Measurements from ENCODE around the gene GUCD1. TPM values are rescaled to one million over a fixed set of nuclear protein-coding genes. Genes with fewer than 3 reads are reported as not detected.

GUCD1 gene
- total and polyA plus RNA-seq, 2 of the 13 experiments (the other 11 are each of a cell fraction or from before 2014, with no cell fraction given), result 128 to 245 TPM

DNA sequence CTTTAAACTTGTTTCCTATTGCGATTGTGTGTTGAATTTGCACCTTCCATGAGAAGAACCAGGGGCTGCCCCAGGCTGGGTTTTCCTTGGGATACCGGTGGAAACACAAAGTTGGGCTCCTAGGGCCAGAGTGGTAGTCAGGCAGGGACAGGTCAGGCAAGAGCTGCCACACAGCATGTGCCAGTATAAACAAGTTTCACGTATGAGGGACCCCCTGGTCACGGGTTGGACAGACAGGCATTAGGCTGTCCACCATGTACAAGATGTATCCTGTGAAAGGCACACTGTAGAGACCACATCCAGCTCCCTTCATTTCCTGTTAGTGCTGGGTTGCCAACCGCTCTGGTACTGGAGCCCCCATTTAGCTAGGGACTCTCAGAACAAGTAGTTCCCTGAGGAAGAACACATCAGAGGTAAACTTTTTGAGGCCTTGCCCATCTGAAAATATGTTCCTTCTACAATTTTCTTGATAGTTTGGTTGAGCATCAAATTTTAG, 51.0 kb downstream of the GUCD1 start:
- Histone ChIP-seq H3K27me3 (ENCODE audit: control insufficient read depth in 1 of 2, insufficient read depth in 2 of 2, low read length in 2 of 2) (no peaks in the 10 kb centered on the region), H3K4me2 (ENCODE audit: low read depth, low read length) (no peak overlapping the region), H3K36me3 (replicated peaks in 1 of 2; ENCODE audit: control insufficient read depth in 1 of 2, insufficient read depth in 2 of 2, low read length in 2 of 2) (no peaks in the 10 kb centered on the region), H4K20me1 (ENCODE audit: insufficient read depth, low read length) (no peaks in the 10 kb centered on the region), H3K79me2 (ENCODE audit: insufficient read depth, low read length) (no peaks in the 10 kb centered on the region), H3K27ac (ENCODE audit: extremely low read length, insufficient read depth, low read length) (peak overlapping the region; percentile 99), H3K9me3 (ENCODE audit: low read length) (no peaks in the 10 kb centered on the region), H3K9ac (ENCODE audit: insufficient read depth, low read depth, low read length) (no peak overlapping the region), H3K4me3 (replicated peaks in 1 of 3; ENCODE audit: insufficient read depth in 1 of 3, low read depth in 2 of 3, low read length in 3 of 3) (no peak overlapping the region), H2AFZ (ENCODE audit: low read length) (no peak overlapping the region), H3K4me1 (ENCODE audit: insufficient read depth, low read length) (peaks cover 100% of the 10 kb centered on the region)
- FAIRE-seq (no peak), ATAC-seq (no peak), DNase-seq (ENCODE audit: low spot score) (no peak)
- ChIA-PET POLR2A (interaction anchor here (1.7 to 2.2 kb wide), 2 partner anchors 10 to 83 kb away, joined by 3 to 12 read pairs; no protein-coding TSS in a partner anchor), CTCF (ENCODE audit: low intra/inter-chr PET ratio, low total read pairs) (no interaction called here)
- no TSS peak for BruUV-seq (replicated peaks)
- in situ Hi-C loops (cut with HindIII; ENCODE audit: extremely low pct_ligation_motif_present, low pct_unique_long_range_greater_than_20kb) (no loop called here), intact Hi-C loops (cut with micrococcal nuclease; ENCODE audit: unreplicated experiment) (loop anchor here (5.0 to 10.0 kb wide), 2 partner anchors 82 to 229 kb away; partner anchors contain the start of gene SPECC1L)
- TF ChIP-seq, protein P1, sequence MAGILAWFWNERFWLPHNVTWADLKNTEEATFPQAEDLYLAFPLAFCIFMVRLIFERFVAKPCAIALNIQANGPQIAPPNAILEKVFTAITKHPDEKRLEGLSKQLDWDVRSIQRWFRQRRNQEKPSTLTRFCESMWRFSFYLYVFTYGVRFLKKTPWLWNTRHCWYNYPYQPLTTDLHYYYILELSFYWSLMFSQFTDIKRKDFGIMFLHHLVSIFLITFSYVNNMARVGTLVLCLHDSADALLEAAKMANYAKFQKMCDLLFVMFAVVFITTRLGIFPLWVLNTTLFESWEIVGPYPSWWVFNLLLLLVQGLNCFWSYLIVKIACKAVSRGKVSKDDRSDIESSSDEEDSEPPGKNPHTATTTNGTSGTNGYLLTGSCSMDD (CRISPR knock-in tag; IDR thresholded peaks at IDR 0.05), result no peak
- TF ChIP-seq ZNF619 (CRISPR knock-in tag; IDR thresholded peaks at IDR 0.05) (no peak), RARG (CRISPR knock-in tag; IDR thresholded peaks at IDR 0.05; ENCODE audit: low read depth) (no peak), MYC (CRISPR knock-in tag; IDR thresholded peaks at IDR 0.05; ENCODE audit: borderline replicate concordance) (no peak), ZNF235 (CRISPR knock-in tag; IDR thresholded peaks at IDR 0.05; ENCODE audit: borderline replicate concordance) (no peak), HOXA7 (CRISPR knock-in tag; IDR thresholded peaks at IDR 0.05) (no peak), EP300 (IDR thresholded peaks at IDR 0.05; ENCODE audit: low read depth in 2 of 2, low read length in 2 of 2) (no peak), EP300 (CRISPR knock-in tag; IDR thresholded peaks at IDR 0.05; ENCODE audit: borderline replicate concordance) (no peak), ZNF274 (CRISPR knock-in tag; IDR thresholded peaks at IDR 0.05) (no peak), DNMT1 (CRISPR knock-in tag; IDR thresholded peaks at IDR 0.05) (no peak), ZNF761 (CRISPR knock-in tag; conservative IDR thresholded peaks at IDR 0.05) (no peak), CHD2 (IDR thresholded peaks at IDR 0.05; ENCODE audit: low read depth, low read length) (no peak), MAFG (CRISPR knock-in tag; IDR thresholded peaks at IDR 0.05) (no peak)
- TF ChIP-seq, protein P2, sequence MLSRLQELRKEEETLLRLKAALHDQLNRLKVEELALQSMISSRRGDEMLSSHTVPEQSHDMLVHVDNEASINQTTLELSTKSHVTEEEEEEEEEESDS (CRISPR knock-in tag; IDR thresholded peaks at IDR 0.05; ENCODE audit: borderline replicate concordance), result no peak
- WGBS (ENCODE audit: low lambda C conversion rate), result 92% methylated on average over 3 of the region's 5 CpGs
